NK-92 treated with Interleukin-12 subunit alpha and Interleukin-12 subunit beta, amount 100 ng/mL, for 24 hours (cell line): ENCODE measurements around the gene BABAM1.

Source experiments
- DNase-seq: peaks from one replicate; lab custom pipeline; 2025; lab: John Stamatoyannopoulos, UW

The BABAM1 gene

GRCh38 chr19:17266975-17267788 lies at the start of gene BABAM1:
Gene BABAM1, plus strand, starts transcription at chr19:17267443. Its CDS starts 1,364 bp downstream, at chr19:17268807.
- peak; percentile 95 for DNase-seq

DNA sequence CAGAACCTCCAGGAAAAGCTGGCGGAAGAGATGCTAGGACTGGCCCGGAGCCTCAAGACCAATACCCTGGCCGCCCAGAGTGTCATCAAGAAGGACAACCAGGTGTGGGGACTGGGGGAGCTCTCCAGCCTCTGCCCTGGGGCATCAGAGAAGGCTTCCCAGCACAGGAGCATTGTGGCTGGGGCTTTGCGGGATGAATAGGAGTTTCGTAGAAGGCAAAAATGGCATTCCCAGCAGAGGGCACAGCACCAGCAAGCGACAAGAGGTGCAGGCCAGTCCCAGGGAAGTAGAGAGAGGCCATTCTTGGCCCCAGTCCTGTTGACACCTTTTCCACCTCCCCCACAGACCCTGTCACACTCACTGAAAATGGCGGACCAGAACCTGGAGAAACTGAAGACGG lies 48.0 kb upstream of the BABAM1 start:
- no peak for DNase-seq

DNA sequence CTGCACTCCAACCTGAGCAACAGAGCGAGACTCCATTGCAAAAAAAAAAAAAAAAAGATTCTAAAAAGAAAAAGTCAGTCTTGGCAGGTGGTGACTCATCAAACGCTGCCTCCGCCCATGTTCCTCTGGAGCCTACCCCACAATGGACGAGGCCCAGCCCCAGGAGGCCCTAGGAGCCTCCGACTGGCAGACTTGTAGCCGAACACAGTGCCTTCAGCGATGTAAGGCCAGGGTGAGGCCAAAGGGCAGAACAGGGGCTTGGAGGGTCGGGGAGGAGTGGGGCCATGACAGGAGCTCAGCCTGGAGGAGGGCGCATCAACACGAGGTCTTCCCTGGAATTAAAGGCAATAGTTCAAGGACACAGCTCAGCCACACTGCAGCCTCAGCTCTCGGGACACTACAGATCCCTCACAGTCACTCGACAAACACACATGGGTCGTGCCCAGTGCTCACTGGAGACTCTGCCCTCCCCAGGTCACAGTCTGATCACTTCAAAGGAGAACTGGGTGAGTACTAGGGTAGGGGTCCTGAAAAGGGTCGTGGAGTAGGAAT lies 47.0 kb upstream of the BABAM1 start:
- no peak for DNase-seq

DNA sequence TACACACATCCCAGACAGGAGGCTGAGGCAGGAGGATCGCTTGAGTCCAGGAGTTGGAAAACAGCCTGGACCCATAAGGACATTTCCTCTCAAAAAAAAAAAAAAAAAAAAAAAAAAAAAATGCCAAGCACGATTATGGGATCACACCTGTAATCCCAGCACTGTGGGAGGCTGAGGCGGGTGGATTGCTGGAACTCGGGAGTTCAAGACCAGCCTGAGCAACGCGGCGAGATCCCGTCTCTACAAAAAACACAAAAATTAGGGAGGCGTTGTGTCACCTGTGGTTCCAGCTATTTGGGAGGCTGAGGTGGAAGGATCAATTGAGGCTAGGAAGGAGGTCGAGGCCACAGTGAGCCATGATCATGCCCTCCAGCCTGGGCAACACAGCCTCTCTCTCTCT lies 42.2 kb upstream of the BABAM1 start:
- no peak for DNase-seq

DNA sequence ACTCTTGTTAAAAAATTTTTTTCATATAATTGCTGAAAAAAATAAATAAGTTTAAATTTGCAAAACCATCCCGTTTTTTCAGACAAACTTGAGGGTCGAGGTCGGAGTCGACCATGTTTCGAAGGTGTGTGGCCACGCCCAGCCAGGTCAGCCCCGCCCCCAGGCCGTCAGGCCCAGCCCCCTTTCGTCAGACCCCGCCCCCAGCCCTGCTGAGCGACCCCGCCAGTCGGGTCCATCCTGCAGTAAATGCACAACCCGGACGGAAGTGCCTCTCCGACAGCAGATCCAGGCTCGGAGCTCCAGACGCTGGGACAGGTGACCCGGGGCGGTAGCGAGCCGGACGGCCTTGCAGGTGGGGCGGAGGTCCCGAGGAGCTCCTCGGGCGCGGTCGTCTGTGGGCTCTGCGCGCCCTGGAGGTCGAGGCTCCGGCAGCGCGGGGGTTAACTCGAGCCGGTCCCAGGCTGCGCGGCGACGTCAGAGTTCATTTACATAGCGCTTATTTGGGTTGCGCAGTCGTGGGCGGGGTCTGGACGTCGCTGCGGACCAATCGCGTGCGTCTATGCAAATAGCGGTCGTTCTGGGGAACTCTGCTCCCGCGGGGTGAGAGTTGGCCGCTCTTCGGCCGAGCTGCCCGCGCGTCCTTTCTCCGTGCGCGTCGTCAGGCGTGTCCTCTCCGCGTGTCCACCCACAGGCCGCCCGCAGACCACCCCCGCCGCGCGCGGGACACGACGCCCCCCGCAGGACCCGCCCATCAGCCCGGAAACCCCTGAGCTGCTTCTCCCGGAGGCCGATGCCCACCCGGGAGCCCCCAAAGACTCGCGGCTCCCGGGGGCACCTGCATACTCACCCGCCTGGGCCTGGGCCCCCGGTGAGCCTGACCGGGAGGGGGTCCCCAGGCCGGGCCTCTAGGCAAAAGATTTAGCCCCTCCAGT lies 41.0 kb upstream of the BABAM1 start, which contains the start of gene OCEL1:
TSS of gene OCEL1 (plus strand) at position 225 of the 932 bp plus-strand sequence. CDS start at position 247, 22 bp downstream.
- DNase-seq: peak; percentile 98

GRCh38 chr19:17227798-17228367 lies 39.4 kb upstream of the BABAM1 start:
- DNase-seq: no peak

DNA sequence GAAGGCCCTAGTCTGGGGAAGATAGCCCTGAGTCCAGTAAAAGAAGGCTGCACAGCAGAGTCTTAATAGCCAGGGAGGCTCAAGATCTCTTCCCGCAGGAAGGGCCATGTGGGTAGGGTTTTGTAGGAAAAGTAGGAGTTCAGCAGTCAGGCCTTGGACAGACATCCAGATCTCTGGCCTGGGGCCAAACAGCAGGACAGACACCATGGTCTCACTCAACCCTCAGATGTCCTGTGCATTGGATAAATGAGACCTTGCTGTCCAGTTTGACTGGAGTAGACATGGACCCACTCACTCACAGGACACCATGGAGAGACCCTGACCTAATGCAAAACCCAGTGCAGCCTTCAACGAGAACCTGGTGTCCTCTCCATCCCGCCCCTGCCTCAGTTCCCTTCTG lies 37.4 kb upstream of the BABAM1 start:
- no peak for DNase-seq

DNA sequence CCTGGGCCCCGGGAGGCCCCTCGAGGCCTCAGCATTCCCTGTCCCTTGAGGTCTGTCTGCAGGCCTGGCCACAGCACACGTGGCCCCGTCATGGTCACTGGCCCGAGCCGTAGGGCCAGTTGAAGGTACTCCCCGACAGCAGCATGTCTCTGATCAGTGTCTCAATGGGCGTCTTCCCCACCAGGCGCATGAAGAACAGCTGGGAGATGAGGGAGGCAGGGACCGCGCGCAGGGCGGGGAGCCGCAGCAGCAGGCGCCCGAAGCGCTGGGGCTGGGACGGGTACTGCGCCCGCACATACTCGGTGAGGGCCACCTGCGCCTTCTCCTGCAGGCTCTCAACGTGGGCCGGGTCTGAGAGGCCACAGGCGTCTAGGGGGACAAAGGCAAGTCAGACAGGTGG lies 35.0 kb upstream of the BABAM1 start:
- DNase-seq: no peak

- no peak for DNase-seq
Measured at GRCh38 chr19:17234911-17235299, 32.3 kb upstream of the BABAM1 start.

GRCh38 chr19:17235300-17235970 lies 31.8 kb upstream of the BABAM1 start:
- DNase-seq: no peak

DNA sequence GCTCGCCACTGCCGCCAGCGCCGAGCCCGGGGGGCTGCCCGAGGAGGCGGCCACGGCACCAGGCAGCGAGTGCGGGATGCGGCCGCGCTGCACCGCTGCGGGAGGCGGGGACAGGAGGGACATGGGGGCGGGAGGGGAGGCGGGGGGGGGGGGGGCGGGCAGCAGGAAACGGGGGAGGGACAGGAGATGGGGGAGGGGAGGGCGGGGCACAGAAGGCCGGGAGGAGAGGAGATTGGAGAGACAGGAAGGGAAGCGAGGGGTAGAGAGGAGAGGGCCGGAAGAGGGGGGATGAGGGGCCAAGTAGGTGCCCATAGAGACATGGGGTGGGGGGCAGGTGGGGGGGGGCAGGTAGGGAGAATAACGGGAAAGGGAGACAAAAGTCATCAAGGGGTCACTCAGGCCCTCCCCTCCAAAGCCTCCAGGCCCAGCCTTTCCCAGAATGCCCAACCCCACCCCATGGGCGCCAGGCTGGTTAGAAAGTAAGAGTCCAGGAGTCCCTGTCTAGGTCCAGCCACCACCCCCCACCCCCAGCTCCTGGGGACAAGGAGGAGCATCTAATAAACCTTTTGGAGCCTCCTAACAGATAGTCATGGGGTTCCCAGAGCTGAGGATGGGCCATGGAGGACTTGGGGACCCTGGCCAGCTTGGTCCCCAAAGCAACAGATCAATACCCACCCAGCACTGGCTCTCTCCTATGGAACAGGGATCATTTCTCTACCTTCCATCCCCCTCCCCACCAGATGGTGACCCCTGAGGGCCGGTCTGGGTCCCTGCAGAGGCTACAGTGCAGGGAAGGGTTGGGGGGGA lies 31.1 kb upstream of the BABAM1 start:
- no peak for DNase-seq

- no peak for DNase-seq
Measured at GRCh38 chr19:17236811-17237543, 30.3 kb upstream of the BABAM1 start.

GRCh38 chr19:17237747-17238706 lies 29.2 kb upstream of the BABAM1 start:
- no peak for DNase-seq

- DNase-seq: no peak
Measured at GRCh38 chr19:17240062-17240752, 27.0 kb upstream of the BABAM1 start.

GRCh38 chr19:17240826-17241399 lies 26.3 kb upstream of the BABAM1 start:
- no peak for DNase-seq

DNA sequence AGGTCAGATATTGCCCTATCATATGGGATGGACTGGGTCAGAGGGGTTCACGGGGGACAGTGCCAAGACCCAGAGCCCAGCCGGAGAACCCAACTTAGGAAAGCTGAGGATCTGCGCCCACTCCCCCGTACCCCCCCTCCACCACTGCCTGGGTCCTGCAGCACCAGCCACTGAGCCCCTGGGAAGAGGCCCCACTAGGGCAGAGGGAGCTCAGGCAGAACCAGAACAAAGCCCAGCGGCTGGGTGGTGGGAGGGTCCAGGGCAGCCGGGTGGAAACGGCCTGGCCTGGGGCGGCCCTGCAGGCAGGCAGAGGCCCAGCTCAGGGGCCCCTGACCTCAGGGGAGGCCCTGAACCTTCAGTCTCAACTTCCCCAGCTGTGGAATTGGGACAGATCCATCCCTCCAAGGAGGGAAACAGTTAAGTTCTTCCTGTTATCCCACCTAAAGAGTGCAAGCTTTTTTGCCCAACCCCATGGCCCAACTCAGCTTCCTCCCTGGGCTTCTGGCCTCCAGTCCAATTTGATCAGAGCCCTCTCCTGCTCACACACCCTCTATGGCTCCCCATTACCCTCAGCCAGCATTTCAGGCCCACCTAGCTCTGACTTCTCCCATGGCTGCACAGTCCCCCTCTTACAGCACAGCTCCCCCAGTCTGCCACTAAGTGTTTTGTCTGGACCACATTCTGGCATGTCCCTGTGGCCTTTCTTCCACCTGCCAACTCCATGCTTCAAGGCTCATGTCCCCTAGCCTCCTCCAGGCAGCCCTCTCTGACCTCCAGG lies 24.6 kb upstream of the BABAM1 start:
- DNase-seq: no peak

DNA sequence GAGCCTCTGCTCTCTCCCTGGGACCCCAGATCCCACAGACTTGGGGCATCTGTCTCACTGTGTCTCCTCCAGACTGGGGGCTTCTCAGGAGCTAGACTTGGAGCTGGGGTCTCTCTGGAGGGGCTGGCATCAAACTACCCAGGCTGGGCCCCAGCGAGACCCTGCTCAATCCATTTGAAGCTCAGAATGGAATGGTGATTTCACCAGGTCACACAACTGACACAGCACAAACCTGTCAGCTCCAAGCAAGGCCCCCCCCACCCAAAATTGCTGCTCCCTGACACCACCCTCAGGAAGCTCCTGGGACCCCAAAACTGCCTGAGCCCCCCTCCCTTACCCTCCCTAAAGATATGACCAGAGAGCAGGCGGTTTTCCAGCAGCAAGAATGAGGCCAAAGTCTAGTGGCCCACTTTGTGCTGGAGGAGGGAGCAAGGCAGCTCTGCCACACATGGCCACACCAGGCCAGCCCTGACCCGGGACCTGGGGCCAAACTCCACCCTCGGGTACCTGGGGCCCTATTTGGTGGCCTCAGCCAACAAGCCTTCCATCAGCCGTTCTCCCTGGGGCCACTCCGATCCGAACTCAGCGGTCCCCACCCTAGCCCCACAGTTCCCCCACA lies 23.9 kb upstream of the BABAM1 start:
- no peak for DNase-seq
